ENCODE data around the gene DDX19B. TPM values are rescaled to one million over a fixed set of nuclear protein-coding genes. Genes with fewer than 3 reads are reported as not detected.

The DDX19B gene
- total and polyA plus RNA-seq, 2 experiments from 2014 or later = 31.8 to 33.0 TPM

- Histone ChIP-seq H3K79me2 (ENCODE audit: insufficient read depth) (peaks cover 6% of the 10 kb centered on the region), H3F3A (ENCODE audit: insufficient read depth) (peaks cover 3% of the 10 kb centered on the region; the same call in 1 of the 2 replicates), H3K4me3 (no peak overlapping the region), H3K27me3 (replicated peaks; ENCODE audit: insufficient read depth) (no peaks in the 10 kb centered on the region), H3K9ac (no peak overlapping the region), H3K9me2 (ENCODE audit: insufficient read depth) (no peaks in the 10 kb centered on the region), H4K20me1 (ENCODE audit: insufficient read depth) (no peaks in the 10 kb centered on the region), H2AFZ (no peak overlapping the region), H3K4me2 (ENCODE audit: unreplicated experiment) (no peak overlapping the region), H3K27ac (no peak overlapping the region), H3K4me1 (ENCODE audit: insufficient read depth) (peaks cover 5% of the 10 kb centered on the region), H3K9me3 (ENCODE audit: low read depth) (no peaks in the 10 kb centered on the region), H3K36me3 (ENCODE audit: low read depth) (peaks cover 2% of the 10 kb centered on the region; the same call in 1 of the 2 replicates)
- WGBS, 2 experiments (ENCODE audit: low coverage in 1 of 2, low lambda C conversion rate in 2 of 2, missing lambda C conversion rate in 2 of 2) = 76 to 81% methylated on average over 4 of the region's 4 CpGs
- no peak for DNase-seq
- TF ChIP-seq EZH2 (IDR thresholded peaks at IDR 0.05; ENCODE audit: insufficient read depth, poor library complexity, severe bottlenecking) = no peak
- TF ChIP-seq EZH2phosphoT487 (IDR thresholded peaks at IDR 0.05; ENCODE audit: insufficient read depth, low read depth) = no peak
- in situ Hi-C loops (cut with MboI) = no loop called here
Measured at GRCh38 chr16:70341600-70341999, 42.6 kb downstream of the DDX19B start.

- Histone ChIP-seq H3K79me2 (ENCODE audit: insufficient read depth) (peaks cover 9% of the 10 kb centered on the region), H3K27ac (no peak overlapping the region), H3F3A (ENCODE audit: insufficient read depth) (peaks cover 3% of the 10 kb centered on the region; the same call in 1 of the 2 replicates), H3K4me2 (ENCODE audit: unreplicated experiment) (no peak overlapping the region), H3K9me3 (ENCODE audit: low read depth) (no peaks in the 10 kb centered on the region), H2AFZ (no peak overlapping the region), H3K9ac (no peak overlapping the region), H3K9me2 (ENCODE audit: insufficient read depth) (no peaks in the 10 kb centered on the region), H3K27me3 (replicated peaks; ENCODE audit: insufficient read depth) (no peaks in the 10 kb centered on the region), H3K36me3 (ENCODE audit: low read depth) (no peaks in the 10 kb centered on the region), H3K4me3 (no peak overlapping the region), H3K4me1 (ENCODE audit: insufficient read depth) (peaks cover 5% of the 10 kb centered on the region), H4K20me1 (ENCODE audit: insufficient read depth) (no peaks in the 10 kb centered on the region)
- in situ Hi-C loops (cut with MboI) = no loop called here
- no peak for DNase-seq
- TF ChIP-seq EZH2 (IDR thresholded peaks at IDR 0.05; ENCODE audit: insufficient read depth, poor library complexity, severe bottlenecking) (no peak), EZH2phosphoT487 (IDR thresholded peaks at IDR 0.05; ENCODE audit: insufficient read depth, low read depth) (no peak)
- 41 to 42% methylated on average over 3 of the region's 3 CpGs for WGBS, 2 experiments (ENCODE audit: low coverage in 1 of 2, low lambda C conversion rate in 2 of 2, missing lambda C conversion rate in 2 of 2)
Measured at GRCh38 chr16:70342016-70342415, 43.0 kb downstream of the DDX19B start.

DNA sequence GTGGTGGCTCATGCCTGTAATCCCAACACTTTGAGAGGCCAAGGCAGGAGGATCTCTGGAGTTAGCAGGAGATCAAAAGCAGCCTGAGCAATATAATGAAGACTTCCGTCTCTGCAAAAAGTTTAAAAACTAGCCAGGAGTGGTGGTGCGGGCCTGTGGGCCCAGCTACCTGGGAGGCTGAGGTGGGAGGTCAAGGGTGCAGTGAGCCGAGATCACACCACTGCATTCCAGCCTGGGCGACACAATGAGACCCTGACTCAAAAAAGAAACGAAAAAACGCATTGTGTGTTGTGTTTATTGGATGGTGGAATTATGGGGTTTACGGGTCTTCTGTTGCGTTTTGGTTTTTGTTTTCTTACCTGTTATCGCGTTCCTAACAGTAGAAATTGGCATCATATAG is 46.9 kb downstream of the DDX19B start:
- no peaks in the 10 kb centered on the region for H3K9me3 ChIP-seq (ENCODE audit: low read depth)
- H3K36me3 ChIP-seq (ENCODE audit: low read depth) = peaks cover 4% of the 10 kb centered on the region; the same call in 1 of the 2 replicates
- peak overlapping the region; percentile 83 for H3K4me2 ChIP-seq (ENCODE audit: unreplicated experiment)
- TF ChIP-seq EZH2phosphoT487 (IDR thresholded peaks at IDR 0.05; ENCODE audit: insufficient read depth, low read depth) (no peak), EZH2 (IDR thresholded peaks at IDR 0.05; ENCODE audit: insufficient read depth, poor library complexity, severe bottlenecking) (no peak)
- H3F3A ChIP-seq (ENCODE audit: insufficient read depth) = peaks cover 15% of the 10 kb centered on the region
- WGBS, 2 experiments (ENCODE audit: low coverage in 1 of 2, low lambda C conversion rate in 2 of 2, missing lambda C conversion rate in 2 of 2) = 87 to 92% methylated on average over 10 of the region's 10 CpGs
- H3K4me3 ChIP-seq = peak overlapping the region; percentile 94
- in situ Hi-C loops (cut with MboI) = no loop called here
- H3K4me1 ChIP-seq (ENCODE audit: insufficient read depth) = peaks cover 23% of the 10 kb centered on the region
- H3K27ac ChIP-seq = peak overlapping the region; percentile 89
- H2AFZ ChIP-seq = peak overlapping the region; percentile 77
- H3K27me3 ChIP-seq (replicated peaks; ENCODE audit: insufficient read depth) = no peaks in the 10 kb centered on the region
- DNase-seq = no peak
- H3K9ac ChIP-seq = peak overlapping the region; percentile 93
- H3K9me2 ChIP-seq (ENCODE audit: insufficient read depth) = no peaks in the 10 kb centered on the region
- peaks cover 44% of the 10 kb centered on the region for H3K79me2 ChIP-seq (ENCODE audit: insufficient read depth)
- no peaks in the 10 kb centered on the region for H4K20me1 ChIP-seq (ENCODE audit: insufficient read depth)

DNA sequence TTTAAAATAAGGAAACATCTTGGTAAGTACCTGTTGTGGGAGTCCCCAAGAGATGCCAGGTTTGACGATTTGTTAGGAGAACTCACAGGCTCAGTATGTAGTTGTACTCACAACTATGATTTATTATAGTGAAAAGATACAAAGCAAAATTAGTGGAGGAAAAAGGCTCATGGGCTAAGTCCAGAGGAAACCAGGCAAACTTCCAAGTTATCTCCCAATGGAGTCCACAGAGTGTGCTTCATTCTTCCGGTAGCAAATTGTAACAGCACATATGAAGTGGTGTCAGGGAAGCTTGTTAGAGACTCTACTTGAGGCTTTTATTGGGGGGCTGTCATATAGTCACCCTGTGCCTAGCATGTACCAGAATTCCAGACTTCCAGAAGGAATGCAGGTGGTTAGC is 50.0 kb downstream of the DDX19B start:
- Histone ChIP-seq H3K4me2 (ENCODE audit: unreplicated experiment) (no peak overlapping the region), H3K79me2 (ENCODE audit: insufficient read depth) (peaks cover 69% of the 10 kb centered on the region)
- in situ Hi-C loops (cut with MboI) = no loop called here

More for the DNA sequence above, 50.0 kb downstream of the DDX19B start:
- DNase-seq = peak; percentile 51
- Histone ChIP-seq H3K9me3 (ENCODE audit: low read depth) (no peaks in the 10 kb centered on the region), H2AFZ (no peak overlapping the region), H3K9me2 (ENCODE audit: insufficient read depth) (no peaks in the 10 kb centered on the region), H3K27ac (no peak overlapping the region), H3K4me1 (ENCODE audit: insufficient read depth) (peaks cover 23% of the 10 kb centered on the region), H4K20me1 (ENCODE audit: insufficient read depth) (no peaks in the 10 kb centered on the region), H3K9ac (0 out of 2 replicates have a peak overlapping the region, but pooled peaks have one; percentile 13), H3K36me3 (ENCODE audit: low read depth) (peaks cover 21% of the 10 kb centered on the region), H3F3A (ENCODE audit: insufficient read depth) (peaks cover 12% of the 10 kb centered on the region), H3K4me3 (no peak overlapping the region), H3K27me3 (replicated peaks; ENCODE audit: insufficient read depth) (no peaks in the 10 kb centered on the region)
- TF ChIP-seq EZH2 (IDR thresholded peaks at IDR 0.05; ENCODE audit: insufficient read depth, poor library complexity, severe bottlenecking) (no peak), EZH2phosphoT487 (IDR thresholded peaks at IDR 0.05; ENCODE audit: insufficient read depth, low read depth) (no peak)
- 56 to 61% methylated on average over 2 of the region's 2 CpGs for WGBS, 2 experiments (ENCODE audit: low coverage in 1 of 2, low lambda C conversion rate in 2 of 2, missing lambda C conversion rate in 2 of 2)
